ENCODE results near the gene GTSE1. TPM values are rescaled to one million over a fixed set of nuclear protein-coding genes. Genes with fewer than 3 reads are reported as not detected.
A peak's percentile ranks its signal among the peaks of the same experiment; 100 is the strongest.

The GTSE1 gene
- total RNA-seq, 1 experiment from 2014 or later: 27.8 TPM

DNA sequence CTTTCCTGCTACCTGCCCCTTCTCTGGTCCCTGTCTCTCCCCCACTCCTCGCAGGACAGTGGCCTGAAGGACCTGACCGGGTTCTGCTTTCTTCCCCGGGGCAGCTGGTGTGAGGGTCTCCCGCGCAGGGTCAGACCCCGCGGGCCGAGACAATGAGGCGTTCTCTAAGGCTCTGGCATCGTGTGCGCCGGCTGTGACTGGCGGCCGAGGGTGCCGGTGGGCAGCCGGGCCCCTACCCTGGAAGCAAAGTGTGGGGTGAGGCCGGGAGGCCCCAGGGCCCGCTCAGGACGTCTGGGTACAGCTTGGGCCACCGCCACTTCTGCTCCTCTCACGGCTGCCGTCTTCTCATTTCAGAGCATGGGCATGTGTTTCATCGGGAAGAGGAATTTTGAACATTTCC is 55.1 kb downstream of the GTSE1 start:
- DNase-seq (ENCODE audit: low read depth): no peak

DNA sequence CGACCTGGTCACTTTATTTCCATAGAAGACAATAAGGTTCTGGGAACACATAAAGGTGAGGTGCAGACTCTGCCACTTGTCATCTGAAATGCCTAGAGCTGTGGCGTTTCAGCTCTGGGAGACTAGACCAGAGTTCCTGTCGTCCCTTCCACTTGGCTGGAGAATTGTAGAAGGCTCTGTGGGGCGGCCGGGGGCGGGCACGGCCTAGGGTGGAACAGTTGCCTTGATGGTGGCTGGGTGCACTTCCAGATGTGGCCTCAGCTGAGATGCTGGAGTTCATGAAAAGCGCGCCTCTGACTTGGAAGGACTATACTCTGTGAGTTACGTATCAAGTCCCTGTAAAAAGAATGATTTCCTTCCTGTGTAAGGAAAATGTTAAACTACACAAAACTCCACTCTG is 55.6 kb downstream of the GTSE1 start:
- DNase-seq (ENCODE audit: low read depth): no peak

DNA sequence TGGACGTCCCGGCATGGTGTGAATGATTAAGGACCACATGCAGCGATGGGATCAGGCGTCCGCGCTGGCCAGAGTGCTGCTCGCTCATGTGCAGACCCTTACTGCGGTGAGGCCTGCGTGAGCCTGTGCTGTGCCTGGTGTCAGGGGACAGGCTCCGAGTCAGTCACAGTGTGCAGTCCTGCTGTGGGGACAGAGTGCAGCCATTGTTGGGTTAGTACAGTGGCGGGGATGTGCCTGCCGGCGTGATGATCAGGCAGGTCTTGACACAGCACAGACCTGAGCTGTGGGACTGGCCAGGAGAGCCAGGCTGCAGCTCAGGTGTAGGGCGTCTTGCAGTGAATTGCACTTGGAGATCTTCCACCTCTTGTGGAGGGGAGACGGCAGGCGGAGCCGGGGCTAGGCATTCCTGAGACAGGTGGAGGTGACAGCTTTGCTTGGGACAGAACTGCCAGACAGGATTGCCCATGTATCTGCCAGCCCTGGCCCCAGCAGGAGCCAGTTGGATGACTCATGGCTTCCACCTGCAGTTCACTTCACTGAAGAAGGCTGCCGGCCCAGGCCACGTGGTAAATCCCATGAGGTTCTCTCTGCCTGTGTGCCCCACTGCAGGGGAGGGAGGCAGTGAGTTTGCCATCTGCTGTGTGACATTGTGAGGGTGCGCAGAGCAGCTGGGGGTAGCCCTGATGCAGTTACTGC is 56.2 kb downstream of the GTSE1 start:
- peak; percentile 74 for DNase-seq (ENCODE audit: low read depth)

DNA sequence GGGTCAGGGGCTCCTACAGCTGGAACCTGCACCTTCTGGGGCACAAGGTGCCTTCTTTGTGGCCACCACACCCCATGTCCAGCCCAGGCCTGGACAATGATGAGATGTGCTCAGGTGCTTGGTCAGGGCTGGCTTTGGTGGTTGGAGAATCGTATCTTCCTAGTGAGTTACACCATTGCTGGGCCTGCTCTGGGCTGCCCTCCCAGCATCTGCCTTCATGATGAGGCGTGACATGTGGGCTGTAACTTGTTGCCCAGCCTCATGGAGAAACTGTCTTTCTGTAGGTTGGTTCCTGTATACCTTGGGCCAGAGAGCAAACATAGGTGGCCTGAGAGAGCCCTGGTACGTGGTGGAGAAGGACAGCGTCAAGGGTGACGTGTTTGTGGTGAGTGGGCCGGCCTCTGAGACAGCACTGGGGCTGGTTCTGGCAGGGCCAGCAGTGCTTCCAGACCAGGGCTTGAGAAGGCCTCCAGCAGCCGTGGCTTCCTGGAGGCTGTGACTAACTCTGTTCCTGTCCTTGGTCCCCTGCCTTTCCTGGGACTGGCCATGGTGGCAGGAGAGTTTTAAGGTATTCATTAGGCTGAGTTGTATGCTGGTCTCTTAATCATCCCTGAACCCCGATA is 56.9 kb downstream of the GTSE1 start:
- no peak for DNase-seq (ENCODE audit: low read depth)

DNA sequence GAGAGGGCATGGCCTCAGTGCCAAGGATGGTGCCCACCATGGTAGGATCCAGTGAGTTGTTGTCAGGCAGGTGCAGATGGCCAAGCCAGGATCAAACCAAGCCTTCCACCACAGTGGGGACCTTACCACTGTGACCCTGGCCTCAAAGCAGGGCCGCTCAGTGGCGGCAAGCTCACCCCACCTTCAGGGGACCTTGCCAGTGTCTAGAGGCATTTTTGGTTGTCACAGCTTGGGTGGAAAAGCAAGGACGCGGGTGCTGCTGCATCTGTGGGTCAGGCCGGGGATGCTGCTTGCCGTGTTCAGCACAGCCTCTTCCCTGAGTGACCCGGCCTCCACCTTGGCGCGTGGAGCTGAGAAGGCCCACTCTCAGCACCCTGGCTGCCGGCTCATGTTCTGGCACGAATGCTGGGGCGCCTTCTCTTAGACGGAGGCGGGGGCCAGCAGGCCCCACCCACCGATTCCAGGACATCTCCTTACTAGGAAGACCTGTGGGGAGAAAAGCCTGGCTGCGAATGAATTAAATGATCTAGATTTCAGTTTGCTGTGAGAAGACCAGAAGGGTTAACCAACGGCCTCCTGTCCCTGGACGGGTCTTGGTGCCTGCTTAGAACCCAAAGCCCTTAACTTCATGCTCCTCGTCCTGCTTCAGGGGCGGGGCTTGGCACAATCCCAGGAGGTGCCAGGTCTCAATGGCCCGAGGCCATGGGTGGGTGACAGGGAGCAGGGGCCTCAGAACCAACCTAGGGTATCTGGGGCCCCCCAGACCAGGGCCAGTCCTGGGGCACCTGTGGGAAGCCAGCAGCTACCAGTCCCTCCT is 57.7 kb downstream of the GTSE1 start:
- no peak for DNase-seq (ENCODE audit: low read depth)

DNA sequence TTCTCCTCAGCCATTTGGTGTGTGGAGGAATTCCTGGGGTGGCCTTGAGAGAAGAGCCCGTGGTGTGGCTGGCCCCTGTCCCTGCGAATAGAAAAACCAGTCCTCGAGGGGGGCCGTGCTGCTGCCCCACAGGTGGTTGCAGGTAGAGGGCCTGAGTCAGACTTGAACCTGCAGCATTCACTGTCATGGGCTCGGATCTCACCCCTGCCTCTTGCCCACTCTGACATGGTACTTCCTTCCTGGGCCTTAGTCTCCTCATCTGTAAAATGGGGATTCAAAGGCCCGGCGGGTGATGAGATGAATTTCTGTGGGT is 58.3 kb downstream of the GTSE1 start:
- no peak for DNase-seq (ENCODE audit: low read depth)

DNA sequence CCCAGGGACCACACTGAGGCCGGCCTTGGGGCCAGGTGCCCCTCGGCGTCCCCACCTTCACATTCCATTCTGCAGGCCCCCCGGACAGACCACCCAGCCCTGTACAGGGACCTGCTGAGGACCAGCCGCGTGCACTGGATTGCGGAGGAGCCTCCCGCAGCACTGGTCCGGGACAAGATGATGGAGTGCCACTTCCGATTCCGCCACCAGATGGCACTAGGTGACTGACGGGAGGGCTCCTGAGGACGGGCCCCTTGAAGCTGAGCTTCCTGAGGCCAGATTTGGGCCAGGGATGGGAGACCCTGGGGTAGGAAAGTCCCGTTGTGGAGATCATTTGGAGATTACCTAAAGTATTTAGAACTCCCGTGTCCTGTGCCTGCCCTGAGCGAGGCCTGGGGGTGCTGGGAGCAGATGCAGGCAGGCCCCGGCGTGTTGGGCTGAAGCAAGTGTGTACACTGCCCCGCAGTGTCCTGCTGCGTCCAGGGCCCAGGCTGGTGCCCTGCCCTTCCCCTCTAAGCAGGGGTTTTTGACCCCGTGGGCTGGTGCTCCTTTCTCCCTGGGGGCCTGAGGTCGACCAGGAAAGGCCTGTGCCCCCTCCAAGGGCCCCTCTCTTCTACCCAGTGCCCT is 58.8 kb downstream of the GTSE1 start:
- DNase-seq (ENCODE audit: low read depth): peak; percentile 62

DNA sequence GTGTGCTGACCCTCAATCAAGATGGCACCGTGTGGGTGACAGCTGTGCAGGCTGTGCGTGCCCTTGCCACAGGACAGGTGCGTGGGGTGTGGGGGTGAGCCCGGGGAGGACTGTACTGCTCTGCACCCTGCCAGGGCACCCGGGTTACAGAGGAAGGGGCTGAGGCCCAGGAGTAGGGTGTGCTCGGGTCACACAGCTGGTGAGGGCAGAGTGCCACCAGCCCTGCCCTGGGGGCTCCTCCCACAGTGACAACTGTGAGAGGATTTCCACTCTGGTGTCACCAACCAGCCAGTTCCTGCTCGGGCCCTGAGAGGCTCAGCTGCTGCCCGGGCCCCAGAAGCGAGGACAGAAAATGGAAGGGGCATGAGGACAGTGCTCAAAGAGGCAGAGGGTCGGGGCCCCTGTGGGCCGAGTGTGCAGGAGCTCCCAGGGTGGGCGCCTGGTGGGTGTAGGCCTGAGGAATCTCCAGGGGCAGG is 59.4 kb downstream of the GTSE1 start:
- no peak for DNase-seq (ENCODE audit: low read depth)

DNA sequence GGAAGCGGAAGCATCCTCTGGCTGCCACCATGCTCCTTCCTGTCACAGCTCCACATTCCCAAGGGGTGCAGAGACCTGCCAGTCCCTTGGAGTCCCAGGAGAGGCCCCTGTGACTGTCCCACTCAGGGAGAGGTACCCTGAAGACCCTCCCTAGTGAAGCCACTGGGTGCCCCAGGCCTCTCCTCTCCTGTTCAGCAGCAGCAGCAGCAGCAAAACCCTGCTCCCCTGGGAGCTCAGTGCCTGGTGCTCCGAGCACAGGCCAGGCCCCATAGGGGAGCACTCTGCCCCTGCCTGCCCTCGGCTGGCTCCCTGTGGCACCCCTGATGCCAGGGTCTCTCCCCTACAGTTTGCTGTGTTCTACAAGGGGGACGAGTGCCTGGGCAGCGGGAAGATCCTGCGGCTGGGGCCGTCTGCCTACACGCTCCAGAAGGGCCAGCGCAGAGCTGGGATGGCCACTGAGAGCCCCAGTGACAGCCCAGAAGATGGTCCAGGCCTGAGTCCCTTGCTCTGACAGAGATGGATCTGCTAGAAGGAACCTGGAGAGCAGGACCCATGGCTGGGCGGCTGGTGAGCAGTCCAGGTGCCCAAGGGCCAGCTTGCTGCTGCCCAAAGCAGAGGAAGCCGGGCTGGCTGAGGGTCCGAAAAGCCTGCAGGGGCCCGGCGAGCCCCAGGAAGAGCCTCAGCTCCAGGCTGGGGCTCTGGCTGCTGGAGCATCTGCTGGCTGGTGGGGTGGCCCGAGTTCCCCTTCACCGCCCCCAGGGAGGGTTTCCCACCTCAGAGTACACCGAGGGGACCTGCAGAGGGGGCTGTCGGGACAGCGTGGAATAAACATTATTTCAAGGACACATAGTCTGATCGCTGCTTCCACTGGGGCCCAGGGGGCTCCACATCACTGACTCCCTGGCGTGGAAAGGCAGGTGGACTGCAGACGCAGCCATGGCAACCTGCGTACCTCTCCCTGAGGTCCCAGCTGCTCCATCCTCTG is 60.1 kb downstream of the GTSE1 start:
- DNase-seq (ENCODE audit: low read depth): no peak

DNA sequence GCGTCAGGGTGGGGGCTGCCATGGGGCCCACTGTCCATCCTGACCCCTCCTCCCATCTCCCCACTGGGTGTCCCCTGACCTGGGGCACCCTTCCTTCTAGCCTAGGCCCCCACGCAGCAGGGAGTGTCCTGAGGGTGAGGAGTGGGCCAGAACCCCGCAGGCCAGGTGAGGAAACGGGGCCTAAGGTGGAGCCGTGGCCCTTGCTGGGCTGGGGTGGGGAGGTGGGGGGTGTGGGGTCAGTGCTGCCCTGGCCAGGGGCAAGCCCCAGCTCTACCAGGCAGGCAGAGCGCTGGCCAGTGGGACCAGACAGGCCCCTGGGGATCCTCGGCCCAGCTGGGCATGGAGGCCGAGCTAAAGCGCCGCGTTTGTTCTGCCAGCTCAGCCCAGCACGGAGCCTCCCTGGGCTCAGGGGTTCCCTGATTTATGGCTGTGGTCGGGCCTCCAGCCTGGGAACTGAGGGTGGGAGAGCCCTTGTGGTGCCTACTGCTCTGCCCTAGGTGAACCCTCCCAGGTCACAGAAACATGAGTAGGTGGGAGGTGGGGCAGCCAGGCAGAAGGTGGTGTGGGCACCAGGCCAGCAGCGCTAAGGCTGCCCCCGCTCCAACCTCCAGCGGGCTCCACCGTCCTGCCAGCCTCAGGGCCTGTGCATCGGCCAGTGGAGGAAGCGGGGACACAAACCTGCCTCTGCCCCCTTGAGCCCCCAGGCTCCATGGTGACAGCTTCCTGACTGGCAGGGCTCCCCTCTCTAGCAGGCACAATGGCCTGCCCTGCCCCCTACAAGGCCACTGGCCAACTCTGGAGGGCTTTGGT is 61.2 kb downstream of the GTSE1 start:
- DNase-seq (ENCODE audit: low read depth): no peak

DNA sequence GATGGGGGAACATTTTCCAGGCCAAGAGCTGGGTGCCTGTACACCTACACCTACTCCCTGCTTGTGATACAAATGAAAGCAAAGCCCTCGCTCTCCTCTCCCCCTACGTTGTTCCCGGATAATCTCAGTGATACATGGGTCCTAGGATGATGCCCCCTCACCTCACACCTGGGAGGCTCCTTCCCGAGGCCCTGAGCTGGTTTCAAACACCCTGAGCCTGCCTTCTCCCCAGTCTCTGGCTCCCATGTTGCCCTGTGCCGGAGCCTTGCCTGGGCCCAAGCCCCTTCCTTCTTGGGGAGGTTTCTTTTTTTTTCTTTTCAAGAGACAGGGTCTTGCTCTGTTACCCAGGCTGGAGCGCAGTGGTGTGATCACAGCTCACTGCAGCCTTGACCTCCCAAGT is 62.1 kb downstream of the GTSE1 start:
- no peak for DNase-seq (ENCODE audit: low read depth)

DNA sequence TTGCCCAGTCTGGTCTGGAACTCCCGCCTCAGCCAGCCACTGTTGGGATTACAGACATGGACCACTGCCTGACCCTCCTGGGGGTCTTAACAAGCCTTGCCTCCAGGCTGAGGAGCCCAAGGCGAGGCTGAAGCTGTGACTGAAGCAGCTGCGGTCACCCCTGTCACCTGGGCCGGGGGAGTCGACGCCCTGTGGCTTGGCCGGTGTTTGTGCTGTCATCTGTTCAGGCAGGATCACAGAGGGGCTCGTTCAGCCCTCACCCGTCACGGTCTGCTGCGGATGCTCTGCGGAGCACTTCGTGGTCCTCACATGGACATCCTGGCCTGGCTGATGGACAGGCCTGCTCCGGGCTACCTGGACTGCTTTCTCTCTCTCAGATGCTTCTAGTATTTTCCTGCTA is 62.7 kb downstream of the GTSE1 start:
- no peak for DNase-seq (ENCODE audit: low read depth)

DNA sequence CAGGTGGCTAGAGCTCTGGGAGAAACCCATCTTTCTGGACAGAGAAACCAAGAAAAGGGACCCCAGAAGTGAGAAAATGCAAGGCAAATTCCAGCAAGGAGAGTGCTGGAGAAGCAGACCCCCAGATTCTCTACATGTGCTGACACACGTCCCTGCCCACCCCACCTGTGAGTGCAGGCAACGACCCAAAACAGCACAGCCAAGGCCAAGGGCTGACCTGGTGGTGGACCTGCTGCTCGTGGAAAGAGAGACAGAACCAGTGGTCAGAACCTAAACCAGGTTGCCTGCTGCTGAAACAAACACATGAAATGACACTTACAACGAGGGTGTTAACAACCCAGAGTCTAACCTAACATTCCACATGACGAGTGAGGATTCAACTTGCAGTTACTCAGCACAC is 63.4 kb downstream of the GTSE1 start:
- no peak for DNase-seq (ENCODE audit: low read depth)

DNA sequence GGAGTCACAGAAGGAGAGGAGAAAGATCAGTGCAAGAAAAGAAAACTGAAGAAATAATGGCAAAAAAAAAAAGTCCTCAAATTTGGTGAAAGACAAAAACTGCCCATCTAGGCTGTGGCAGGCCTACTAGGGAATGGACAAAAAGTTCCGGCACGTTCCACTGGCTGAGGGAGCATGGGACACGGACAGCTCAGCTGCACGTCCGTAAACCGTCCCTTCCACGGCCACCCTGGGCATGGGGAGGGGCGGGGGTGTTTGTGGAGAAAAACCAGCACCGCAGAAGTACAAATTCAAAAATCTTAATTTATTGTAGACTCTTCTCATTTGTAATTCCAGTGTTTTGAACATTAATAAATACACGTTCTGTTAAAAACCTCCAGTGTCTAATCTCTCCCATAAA is 64.2 kb downstream of the GTSE1 start:
- no peak for DNase-seq (ENCODE audit: low read depth)

DNA sequence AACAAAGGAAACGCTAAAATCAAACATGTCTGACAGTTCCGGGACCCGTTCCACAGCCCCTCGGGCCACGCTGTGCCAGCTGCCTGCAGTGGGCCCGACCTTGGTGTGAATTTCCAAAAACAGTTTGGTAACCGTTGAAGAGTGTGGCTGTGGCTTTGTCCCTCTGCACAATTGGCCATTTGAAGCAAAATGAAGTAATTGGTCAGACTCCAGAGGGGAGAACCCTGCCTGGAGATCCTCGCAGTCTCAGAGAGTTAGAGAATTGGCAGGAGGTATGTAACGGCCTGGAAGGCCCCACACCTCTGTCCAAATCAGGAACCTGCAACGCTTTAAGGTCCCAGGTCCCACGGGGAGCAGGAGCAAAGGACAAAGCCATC is 65.1 kb downstream of the GTSE1 start:
- no peak for DNase-seq (ENCODE audit: low read depth)

DNA sequence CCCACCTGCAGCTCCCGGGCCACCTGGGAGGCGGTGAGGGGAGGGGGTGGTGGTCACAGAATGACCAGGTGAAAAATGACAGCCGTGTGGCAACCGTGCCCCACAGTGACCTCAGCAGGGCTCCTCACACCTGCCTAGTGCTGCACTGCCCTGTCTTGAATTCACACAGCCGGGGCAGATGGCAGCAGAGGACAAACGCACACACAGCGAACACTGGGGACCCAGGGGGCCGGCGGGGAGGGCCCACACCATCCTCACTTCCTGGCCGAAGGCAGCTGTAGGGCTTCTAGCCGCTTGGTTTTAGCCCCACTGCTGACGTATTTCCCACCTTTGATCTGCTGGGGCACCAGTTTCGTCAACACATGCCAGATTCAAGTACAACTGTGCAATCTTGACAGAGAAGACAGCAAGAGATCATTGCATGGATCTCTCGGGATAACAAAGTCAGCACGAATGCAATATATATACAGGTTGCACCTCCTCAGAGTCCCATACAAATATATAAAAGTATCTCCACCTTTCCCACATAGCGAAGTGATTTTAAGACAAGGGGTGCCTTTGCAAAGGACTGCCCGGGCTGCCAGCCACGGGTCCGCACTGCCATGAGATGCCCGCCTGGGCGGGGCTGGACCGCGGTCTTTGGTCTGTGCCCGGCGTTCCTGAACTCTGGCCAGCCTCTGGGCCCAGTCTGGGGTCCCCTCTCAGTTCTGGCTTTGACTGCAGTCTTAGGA is 65.7 kb downstream of the GTSE1 start:
- DNase-seq (ENCODE audit: low read depth): no peak

DNA sequence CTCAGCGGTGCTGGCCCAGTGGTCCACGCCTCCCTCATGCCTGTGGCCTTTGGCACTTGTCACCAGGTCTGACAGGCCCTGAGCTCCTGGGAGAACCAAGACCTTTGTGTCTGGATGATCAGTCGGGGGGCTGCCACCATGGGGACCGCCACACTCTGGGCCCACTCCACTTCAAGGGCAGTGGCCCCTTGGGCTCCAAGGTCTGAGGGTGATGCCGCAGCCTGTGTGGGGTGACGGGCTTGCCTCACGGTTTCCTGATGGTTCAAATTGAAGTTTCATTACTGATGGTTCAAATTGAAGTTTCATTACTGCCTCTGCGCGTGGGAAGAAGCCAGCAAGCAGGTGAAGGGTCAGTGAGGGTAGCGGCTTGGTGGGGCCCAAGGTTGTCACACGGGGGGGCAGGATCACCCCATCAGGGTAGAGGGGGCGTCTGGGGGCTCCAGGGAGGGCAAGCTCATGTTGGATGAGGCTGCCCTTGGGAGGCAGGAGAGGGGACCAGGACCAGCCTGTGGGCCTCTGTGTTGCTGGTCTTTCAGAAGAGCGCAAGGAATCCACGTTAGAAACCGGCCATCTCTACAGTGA is 66.4 kb downstream of the GTSE1 start:
- no peak for DNase-seq (ENCODE audit: low read depth)

DNA sequence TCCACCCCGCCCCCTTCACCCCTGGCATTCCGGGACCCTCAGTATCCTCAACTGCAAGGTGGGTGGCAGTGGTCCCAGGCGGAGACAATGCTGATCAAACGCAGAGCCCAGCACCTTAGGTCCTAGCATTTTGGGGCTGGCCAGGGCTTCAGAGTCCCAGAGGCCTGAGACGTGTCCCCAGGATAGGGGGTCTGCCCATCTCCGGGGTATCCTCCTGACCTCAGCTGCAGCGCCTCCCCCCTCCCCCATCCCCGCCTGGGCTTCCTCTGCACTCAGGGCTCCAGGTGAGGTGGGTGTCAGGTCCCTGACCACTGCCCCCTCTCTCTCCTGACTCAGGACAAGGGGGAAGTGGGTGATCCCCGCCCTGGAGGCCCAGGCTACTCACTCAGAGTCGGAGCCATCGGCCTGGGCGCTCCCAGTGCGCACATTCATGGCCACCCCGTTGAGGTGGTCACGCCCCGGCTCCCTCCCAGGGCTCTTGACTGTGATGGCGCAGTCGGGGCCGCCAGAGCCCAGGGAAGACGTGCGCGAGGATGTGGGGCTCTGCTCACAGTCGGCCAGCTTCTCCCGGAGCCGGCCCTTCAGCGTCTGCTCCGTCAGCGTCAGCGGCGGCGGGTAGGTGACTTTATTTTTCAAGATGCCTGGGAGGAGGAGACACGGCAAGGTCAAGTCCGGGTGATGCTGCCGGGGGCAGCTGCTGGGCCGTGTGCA is 67.1 kb downstream of the GTSE1 start:
- DNase-seq (ENCODE audit: low read depth): no peak

All from Daoy (cell line).